ENCODE data around the gene CNN2.

Gene CNN2

GRCh38 chr19:1026783-1027649, 608 bp downstream of the CNN2 start:
- no peak for DNase-seq (ENCODE audit: low spot score)

- no peak for DNase-seq (ENCODE audit: low spot score)
These were observed 1.2 kb downstream of the CNN2 start for GRCh38 chr19:1027650-1028061.

GRCh38 chr19:1028062-1028926, 1.9 kb downstream of the CNN2 start:
- no peak for DNase-seq (ENCODE audit: low spot score)

- no peak for DNase-seq (ENCODE audit: low spot score)
These were observed 6.0 kb downstream of the CNN2 start for GRCh38 chr19:1032264-1032867.

GRCh38 chr19:1035998-1036621, 9.7 kb downstream of the CNN2 start:
- DNase-seq (ENCODE audit: low spot score): no peak

GRCh38 chr19:1037621-1038064, 11.2 kb downstream of the CNN2 start:
- no peak for DNase-seq (ENCODE audit: low spot score)

- DNase-seq (ENCODE audit: low spot score): no peak
These were observed 12.7 kb downstream of the CNN2 start for GRCh38 chr19:1038978-1039645.

GRCh38 chr19:1039646-1040475, 13.5 kb downstream of the CNN2 start, which contains the start of gene ABCA7:
ABCA7 (plus strand) TSS chr19:1040107; CDS start chr19:1041362, 1,255 bp downstream.
- DNase-seq (ENCODE audit: low spot score): peak; percentile 94

- DNase-seq (ENCODE audit: low spot score): peak; percentile 84
These were observed 14.3 kb downstream of the CNN2 start for GRCh38 chr19:1040476-1041271.

GRCh38 chr19:1041272-1041834, 14.9 kb downstream of the CNN2 start:
- no peak for DNase-seq (ENCODE audit: low spot score)

- no peak for DNase-seq (ENCODE audit: low spot score)
These were observed 15.7 kb downstream of the CNN2 start for GRCh38 chr19:1041835-1042685.

GRCh38 chr19:1042689-1043511, 16.5 kb downstream of the CNN2 start:
- DNase-seq (ENCODE audit: low spot score): no peak

GRCh38 chr19:1045247-1045603, 18.8 kb downstream of the CNN2 start:
- peak; percentile 26 for DNase-seq (ENCODE audit: low spot score)

- DNase-seq (ENCODE audit: low spot score): no peak
These were observed 19.8 kb downstream of the CNN2 start for GRCh38 chr19:1046117-1046626.

GRCh38 chr19:1046836-1047695, 20.7 kb downstream of the CNN2 start:
- no peak for DNase-seq (ENCODE audit: low spot score)

- no peak for DNase-seq (ENCODE audit: low spot score)
These were observed 21.3 kb downstream of the CNN2 start for GRCh38 chr19:1047696-1048147.
